Upper lobe of left lung (tissue), 6 donors: ENCODE results near the gene TCP11L2. TPM values are rescaled to one million over a fixed set of nuclear protein-coding genes. Genes with fewer than 3 reads are reported as not detected.

Experiments used
- ATAC-seq, 2 donors: fragments of 200-7000 bp; cut with Tn5 transposase; one replicate each; pipeline ENCODE4 v1.9.1; 2022; ENCODE audit warnings: mild to moderate bottlenecking in 2 of 2, moderate library complexity in 2 of 2; ENCODE audit not compliant: low FRiP score in 2 of 2
- DNase-seq, 2 donors: peaks; one replicate each; pipeline ENCODE4 v3.0.0-alpha.2; 2019 to 2020
- H3K27ac ChIP-seq, 4 donors: fragments of 200-600 bp; sonication (generic); one replicate each; pipeline ENCODE4 v1.5.1; 2016 to 2019
- H3K27me3 ChIP-seq, 4 donors: fragments of 200-600 bp; sonication (generic); one replicate each; pipeline ENCODE4 v1.5.1; 2017 to 2019
- H3K36me3 ChIP-seq, 4 donors: fragments of 200-600 bp; sonication (generic); one replicate each; pipeline ENCODE4 v1.5.1; 2016 to 2019
- H3K4me1 ChIP-seq, 4 donors: fragments of 200-600 bp; sonication (generic); one replicate each; pipeline ENCODE4 v1.5.1; 2018 to 2019
- H3K4me3 ChIP-seq, 4 donors: fragments of 200-600 bp; sonication (generic); one replicate each; pipeline ENCODE4 v1.5.1; 2017 to 2019; ENCODE audit warnings: mild to moderate bottlenecking in 2 of 4, moderate library complexity in 1 of 4
- H3K9me3 ChIP-seq, 4 donors: fragments of 200-600 bp; sonication (generic); one replicate each; pipeline ENCODE4 v1.5.1; 2018 to 2019
- CTCF ChIP-seq, 6 experiments: fragments of 450-650 bp in 4 of 6; fragments of 200-600 bp in 2 of 6; sonication (generic) in 2 of 6; IDR thresholded peaks; one replicate each; pipeline ENCODE4 v1.5.1; 2016 to 2019; ENCODE audit warnings: antibody characterized with exemption in 6 of 6
- EP300 ChIP-seq, 4 donors: sonication (generic); formaldehyde crosslinking; IDR thresholded peaks; one replicate each; pipeline ENCODE4 v1.5.1; 2017; ENCODE audit warnings: antibody characterized with exemption in 4 of 4, control low read depth in 2 of 4
- POLR2A ChIP-seq, 4 donors: fragments of 450-650 bp; IDR thresholded peaks; one replicate each; pipeline ENCODE4 v1.5.1; 2016 to 2017; ENCODE audit warnings: antibody characterized with exemption in 4 of 4, mild to moderate bottlenecking in 2 of 4
- POLR2AphosphoS5 ChIP-seq, 2 donors: sonication (generic); formaldehyde crosslinking; IDR thresholded peaks; one replicate each; pipeline ENCODE4 v1.5.1; 2017; ENCODE audit warnings: antibody characterized with exemption in 2 of 2
- WGBS, 2 donors: methylation state at CpG; one replicate each; pipeline ENCODE4 v1.1.5; 2017 to 2018; 5-methylcytosine and 5-hydroxymethylcytosine counted together
- total RNA-seq, 6 donors: library from RNA; depleted of rRNA in 4 of 6; stranded (reverse); fragments of >200 nt in 4 of 6; gene quantifications; one replicate each; pipeline versions ENCODE4 v1.1.0 to v1.2.1, GENCODE V29; 2016 to 2021
- donor health status: DM: no; HTN: no; CAD: no; lungs with moderate emphysema.
- donor health status: DM: no; HTN: yes; CAD: no; lungs with severe emphysema.

Gene TCP11L2
- total RNA-seq, 6 donors from 2014 or later, result 43.2 to 77.5 (median 56.2) TPM

GRCh38 chr12:106291342-106291741 lies 11.2 kb upstream of the TCP11L2 start:
- Histone ChIP-seq H3K4me3 (no peak overlapping the region), H3K27me3 (no peaks in the 10 kb centered on the region), H3K4me1 (peaks cover 0 to 6% (median 0%) of the 10 kb centered on the region in 4 donors), H3K27ac (no peak overlapping the region), H3K36me3 (no peaks in the 10 kb centered on the region), H3K9me3 (no peaks in the 10 kb centered on the region)
- WGBS, 2 donors, result 59 to 63% methylated on average over 5 of the region's 5 CpGs
- DNase-seq (peak in 1 of 2 donors; percentile 68), ATAC-seq (peak in 1 of 2 donors; percentile 65)
- peak in 1 of 4 donors; percentile 76 for TF ChIP-seq EP300 (IDR thresholded peaks at IDR 0.05)
- no peak for TF ChIP-seq POLR2AphosphoS5 (IDR thresholded peaks at IDR 0.05)

GRCh38 chr12:106292339-106292738 lies 10.2 kb upstream of the TCP11L2 start:
- no peak for ATAC-seq
- TF ChIP-seq EP300 (IDR thresholded peaks at IDR 0.05), result no peak
- no peak for DNase-seq
- H3K27me3 ChIP-seq, result no peaks in the 10 kb centered on the region
- WGBS, 2 donors, result 89 to 91% methylated on average over 5 of the region's 5 CpGs
- H3K27ac ChIP-seq, result no peak overlapping the region
- H3K4me3 ChIP-seq, result no peak overlapping the region
- H3K9me3 ChIP-seq, result no peaks in the 10 kb centered on the region
- H3K4me1 ChIP-seq, result peaks cover 0 to 6% (median 0%) of the 10 kb centered on the region in 4 donors
- H3K36me3 ChIP-seq, result no peaks in the 10 kb centered on the region

GRCh38 chr12:106296179-106296877 lies 6.2 kb upstream of the TCP11L2 start:
- DNase-seq, result no peak
- ATAC-seq, result peak; percentile 30 to 91
- H3K4me3 ChIP-seq, result no peak overlapping the region
- peak in 1 of 4 donors; percentile 88 for TF ChIP-seq EP300 (IDR thresholded peaks at IDR 0.05)
- TF ChIP-seq POLR2A (IDR thresholded peaks at IDR 0.05), result no peak
- TF ChIP-seq POLR2AphosphoS5 (IDR thresholded peaks at IDR 0.05), result no peak
- no peak for TF ChIP-seq CTCF (IDR thresholded peaks at IDR 0.05)
- H3K27ac ChIP-seq, result peak overlapping the region in 2 of 4 donors; percentile 36 to 46
- WGBS, 2 donors, result 81 to 83% methylated on average over 8 of the region's 8 CpGs
- H3K27me3 ChIP-seq, result no peaks in the 10 kb centered on the region
- H3K36me3 ChIP-seq, result no peaks in the 10 kb centered on the region
- H3K9me3 ChIP-seq, result no peaks in the 10 kb centered on the region
- H3K4me1 ChIP-seq, result peaks cover 6 to 24% (median 20%) of the 10 kb centered on the region in 4 donors

GRCh38 chr12:106297075-106297474 lies 5.5 kb upstream of the TCP11L2 start:
- ATAC-seq (no peak), DNase-seq (no peak)
- no peaks in the 10 kb centered on the region for H3K9me3 ChIP-seq
- H3K27me3 ChIP-seq, result no peaks in the 10 kb centered on the region
- 85 to 89% methylated on average over 3 of the region's 3 CpGs for WGBS, 2 donors
- H3K36me3 ChIP-seq, result no peaks in the 10 kb centered on the region
- no peak for TF ChIP-seq EP300 (IDR thresholded peaks at IDR 0.05)
- TF ChIP-seq POLR2AphosphoS5 (IDR thresholded peaks at IDR 0.05), result no peak
- TF ChIP-seq CTCF (IDR thresholded peaks at IDR 0.05), result no peak
- TF ChIP-seq POLR2A (IDR thresholded peaks at IDR 0.05), result no peak
- H3K4me3 ChIP-seq, result no peak overlapping the region
- H3K4me1 ChIP-seq, result peaks cover 9 to 28% (median 24%) of the 10 kb centered on the region in 4 donors
- H3K27ac ChIP-seq, result no peak overlapping the region

GRCh38 chr12:106297681-106298080 lies 4.9 kb upstream of the TCP11L2 start:
- ATAC-seq (no peak), DNase-seq (no peak)
- Histone ChIP-seq H3K36me3 (no peaks in the 10 kb centered on the region), H3K9me3 (no peaks in the 10 kb centered on the region), H3K27me3 (no peaks in the 10 kb centered on the region), H3K27ac (no peak overlapping the region), H3K4me1 (peaks cover 9 to 28% (median 24%) of the 10 kb centered on the region in 4 donors), H3K4me3 (no peak overlapping the region)
- TF ChIP-seq EP300 (IDR thresholded peaks at IDR 0.05), result no peak
- no peak for TF ChIP-seq CTCF (IDR thresholded peaks at IDR 0.05)
- TF ChIP-seq POLR2A (IDR thresholded peaks at IDR 0.05), result no peak
- no peak for TF ChIP-seq POLR2AphosphoS5 (IDR thresholded peaks at IDR 0.05)
